Astrocyte (in vitro differentiated cells and primary cell): ENCODE data around the gene NPAT. TPM values are rescaled to one million over a fixed set of nuclear protein-coding genes. Genes with fewer than 3 reads are reported as not detected.

Source experiments
- DNase-seq: peaks from one replicate; pipeline ENCODE4 v3.0.0-alpha.2; 2010; ENCODE audit warnings: low read depth
- FAIRE-seq: peaks from 2 replicates; lab custom pipeline; 2011; peaks lifted over from hg19 to GRCh38; lab: Jason Lieb, UNC
- H2AFZ ChIP-seq: 2 replicates; pipeline ENCODE4 v1.6.0; 2012; ENCODE audit warnings: low read depth, low read length, inconsistent platforms
- H3K27ac ChIP-seq: 2 replicates; pipeline ENCODE4 v1.5.1; 2011; ENCODE audit warnings: low read depth, low read length, inconsistent platforms
- H3K27me3 ChIP-seq: 2 replicates; pipeline ENCODE4 v1.6.0; 2011; ENCODE audit warnings: low read length, inconsistent platforms; ENCODE audit not compliant: insufficient read depth
- H3K36me3 ChIP-seq: 2 replicates; pipeline ENCODE4 v1.5.1; 2011; ENCODE audit warnings: low read length, inconsistent platforms; ENCODE audit not compliant: insufficient read depth
- H3K4me1 ChIP-seq: 2 replicates; pipeline ENCODE4 v1.5.1; 2011; ENCODE audit warnings: low read length, inconsistent platforms; ENCODE audit not compliant: insufficient read depth
- H3K4me2 ChIP-seq: 2 replicates; pipeline ENCODE4 v1.6.0; 2012; ENCODE audit warnings: low read length, inconsistent platforms
- H3K4me3 ChIP-seq: 2 replicates; pipeline ENCODE4 v1.5.1; 2011; ENCODE audit warnings: low read depth, mild to moderate bottlenecking, low read length, inconsistent platforms; ENCODE audit not compliant: insufficient read depth
- H3K79me2 ChIP-seq: 2 replicates; pipeline ENCODE4 v1.6.0; 2012; ENCODE audit warnings: mild to moderate bottlenecking, low read length, inconsistent platforms; ENCODE audit not compliant: insufficient read depth
- H3K9ac ChIP-seq: 2 replicates; pipeline ENCODE4 v1.6.0; 2012; ENCODE audit warnings: mild to moderate bottlenecking, low read length, inconsistent platforms
- H3K9me3 ChIP-seq: 2 replicates; pipeline ENCODE4 v1.5.1; 2012; ENCODE audit warnings: low read depth, mild to moderate bottlenecking, low read length, inconsistent platforms; ENCODE audit not compliant: insufficient read depth
- H4K20me1 ChIP-seq: 2 replicates; pipeline ENCODE4 v1.6.0; 2012; ENCODE audit warnings: low read length, inconsistent platforms; ENCODE audit not compliant: insufficient read depth
- H3K27ac Mint-ChIP-seq: one replicate; pipeline ENCODE4 v1.8.0; 2021; ENCODE audit warnings: mild to moderate bottlenecking, mixed read lengths; ENCODE audit not compliant: unreplicated experiment
- H3K27me3 Mint-ChIP-seq: one replicate; pipeline ENCODE4 v1.8.0; 2021; ENCODE audit warnings: low read depth, mixed read lengths; ENCODE audit not compliant: unreplicated experiment
- H3K36me3 Mint-ChIP-seq: one replicate; pipeline ENCODE4 v1.8.0; 2021; ENCODE audit warnings: low read depth, mixed read lengths; ENCODE audit not compliant: unreplicated experiment
- H3K4me1 Mint-ChIP-seq: one replicate; pipeline ENCODE4 v1.8.0; 2021; ENCODE audit warnings: low read depth, mixed read lengths; ENCODE audit not compliant: unreplicated experiment
- H3K4me3 Mint-ChIP-seq: one replicate; pipeline ENCODE4 v1.8.0; 2021; ENCODE audit warnings: mild to moderate bottlenecking, moderate library complexity, mixed read lengths; ENCODE audit not compliant: unreplicated experiment
- H3K9me3 Mint-ChIP-seq: one replicate; pipeline ENCODE4 v1.8.0; 2021; ENCODE audit warnings: mild to moderate bottlenecking, mixed read lengths; ENCODE audit not compliant: unreplicated experiment
- EZH2 ChIP-seq: IDR thresholded peaks from 2 replicates; pipeline ENCODE4 v1.6.1; 2012; ENCODE audit warnings: mild to moderate bottlenecking, low read length, inconsistent platforms; ENCODE audit not compliant: insufficient read depth
- total RNA-seq: library from RNA; stranded (reverse); gene quantifications from 2 replicates; pipeline ENCODE4 v1.2.1, GENCODE V29; 2021
- TF ChIP-seq, protein P1 (sequence below): IDR thresholded peaks from 2 replicates; pipeline ENCODE4 v1.5.1; 2011; ENCODE audit warnings: low read depth, mild to moderate bottlenecking, inconsistent platforms, low read length, moderate library complexity; ENCODE audit not compliant: insufficient read depth

The NPAT gene
- total RNA-seq, 1 donor from 2014 or later: 10.4 TPM

DNA sequence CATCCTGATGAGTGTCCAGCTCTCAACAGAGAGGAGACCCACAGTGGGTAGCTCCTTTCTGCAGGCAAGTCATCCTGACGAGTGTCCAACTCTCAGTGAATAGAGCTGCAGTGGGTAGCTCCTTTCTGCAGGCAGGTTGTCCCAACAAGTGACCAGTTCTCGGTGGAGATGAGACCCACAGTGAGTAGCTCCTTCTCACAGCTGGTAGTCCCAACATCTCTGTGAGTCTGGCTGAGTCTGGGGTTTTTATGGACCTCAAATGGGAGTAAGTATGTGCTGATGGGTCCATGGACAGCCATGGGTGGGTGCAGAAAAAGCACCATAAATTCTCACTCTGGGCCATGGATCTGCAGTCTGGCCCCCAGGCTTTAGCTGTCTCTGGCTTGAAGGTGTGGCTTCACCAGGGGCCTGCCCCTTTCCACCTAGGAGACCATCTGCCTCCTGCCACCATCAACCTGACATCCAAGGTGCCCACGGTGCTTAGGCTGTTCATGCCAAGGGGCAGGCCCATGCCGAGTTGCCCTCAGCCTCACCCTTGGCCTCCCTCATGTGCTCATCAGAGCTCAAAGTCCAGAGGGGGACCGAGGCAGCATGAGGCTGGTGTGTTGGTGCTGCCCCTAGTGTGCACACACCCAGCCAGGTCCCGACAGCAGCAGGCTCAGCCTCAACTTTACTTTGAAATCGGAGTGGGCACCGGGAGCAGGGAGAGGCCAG, 15.3 kb downstream of the NPAT start:
- H3K4me3 ChIP-seq: no peak overlapping the region
- FAIRE-seq (no peak), DNase-seq (no peak)
- no peaks in the 10 kb centered on the region for H3K4me1 ChIP-seq
- no peaks in the 10 kb centered on the region for H3K27me3 ChIP-seq
- no peak overlapping the region for H3K27ac ChIP-seq
- H3K9me3 ChIP-seq: peaks cover 19% of the 10 kb centered on the region
- peaks cover 86% of the 10 kb centered on the region for H3K79me2 ChIP-seq
- H3K4me2 ChIP-seq: no peak overlapping the region
- H3K27me3 Mint-ChIP-seq: no peaks in the 10 kb centered on the region
- peaks cover 44% of the 10 kb centered on the region for H3K36me3 Mint-ChIP-seq
- peaks cover 3% of the 10 kb centered on the region for H4K20me1 ChIP-seq
- no peak overlapping the region for H3K9ac ChIP-seq
- H3K27ac Mint-ChIP-seq: no peak overlapping the region
- TF ChIP-seq, protein P1, sequence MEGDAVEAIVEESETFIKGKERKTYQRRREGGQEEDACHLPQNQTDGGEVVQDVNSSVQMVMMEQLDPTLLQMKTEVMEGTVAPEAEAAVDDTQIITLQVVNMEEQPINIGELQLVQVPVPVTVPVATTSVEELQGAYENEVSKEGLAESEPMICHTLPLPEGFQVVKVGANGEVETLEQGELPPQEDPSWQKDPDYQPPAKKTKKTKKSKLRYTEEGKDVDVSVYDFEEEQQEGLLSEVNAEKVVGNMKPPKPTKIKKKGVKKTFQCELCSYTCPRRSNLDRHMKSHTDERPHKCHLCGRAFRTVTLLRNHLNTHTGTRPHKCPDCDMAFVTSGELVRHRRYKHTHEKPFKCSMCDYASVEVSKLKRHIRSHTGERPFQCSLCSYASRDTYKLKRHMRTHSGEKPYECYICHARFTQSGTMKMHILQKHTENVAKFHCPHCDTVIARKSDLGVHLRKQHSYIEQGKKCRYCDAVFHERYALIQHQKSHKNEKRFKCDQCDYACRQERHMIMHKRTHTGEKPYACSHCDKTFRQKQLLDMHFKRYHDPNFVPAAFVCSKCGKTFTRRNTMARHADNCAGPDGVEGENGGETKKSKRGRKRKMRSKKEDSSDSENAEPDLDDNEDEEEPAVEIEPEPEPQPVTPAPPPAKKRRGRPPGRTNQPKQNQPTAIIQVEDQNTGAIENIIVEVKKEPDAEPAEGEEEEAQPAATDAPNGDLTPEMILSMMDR: no peak
- no peak for TF ChIP-seq EZH2
- H3K9me3 Mint-ChIP-seq: peaks cover 14% of the 10 kb centered on the region
- no peaks in the 10 kb centered on the region for H3K4me1 Mint-ChIP-seq
- H2AFZ ChIP-seq: no peak overlapping the region
- H3K36me3 ChIP-seq: peaks cover 10% of the 10 kb centered on the region
- no peak overlapping the region for H3K4me3 Mint-ChIP-seq

DNA sequence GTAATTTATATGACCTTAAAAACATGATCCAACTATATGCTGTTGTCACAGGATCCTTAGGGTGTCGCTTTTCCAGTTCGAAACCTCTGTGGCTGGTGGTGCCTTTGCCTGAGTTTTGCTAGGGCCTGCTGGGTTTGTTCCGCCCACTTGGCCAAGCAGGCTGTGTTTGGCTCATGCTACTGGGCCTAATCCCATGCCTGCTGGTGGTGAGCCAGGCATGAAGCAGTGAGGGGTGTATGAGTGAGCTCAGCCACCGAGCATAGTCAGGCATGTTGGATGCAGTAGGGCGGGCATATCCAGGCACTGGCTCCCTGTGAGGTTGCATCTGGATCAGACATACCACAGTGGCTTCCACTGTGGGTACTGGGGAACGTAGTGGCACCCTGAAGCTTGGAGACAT, 16.3 kb downstream of the NPAT start:
- no peak for FAIRE-seq
- H3K36me3 Mint-ChIP-seq: peaks cover 39% of the 10 kb centered on the region
- no peaks in the 10 kb centered on the region for H3K4me1 Mint-ChIP-seq

More for the DNA sequence above, 16.3 kb downstream of the NPAT start:
- no peak overlapping the region for H3K4me3 ChIP-seq
- no peak overlapping the region for H3K9ac ChIP-seq
- H3K79me2 ChIP-seq: peaks cover 87% of the 10 kb centered on the region
- H3K4me3 Mint-ChIP-seq: no peak overlapping the region
- H3K27me3 Mint-ChIP-seq: no peaks in the 10 kb centered on the region
- H3K4me1 ChIP-seq: no peaks in the 10 kb centered on the region
- peaks cover 3% of the 10 kb centered on the region for H4K20me1 ChIP-seq
- peaks cover 19% of the 10 kb centered on the region for H3K9me3 ChIP-seq
- H3K27me3 ChIP-seq: no peaks in the 10 kb centered on the region
- peaks cover 14% of the 10 kb centered on the region for H3K9me3 Mint-ChIP-seq
- no peak overlapping the region for H3K4me2 ChIP-seq
- TF ChIP-seq, protein P1: no peak
- no peak overlapping the region for H3K27ac ChIP-seq
- DNase-seq: no peak
- H3K36me3 ChIP-seq: peaks cover 10% of the 10 kb centered on the region
- no peak overlapping the region for H3K27ac Mint-ChIP-seq
- no peak overlapping the region for H2AFZ ChIP-seq
